PC-9 (cell line): ENCODE measurements around the gene HOXB3. TPM values are rescaled to one million over a fixed set of nuclear protein-coding genes. Genes with fewer than 3 reads are reported as not detected.
"Not testable (repeated sequence)": the region's sequence is repeated elsewhere in the genome, so short reads cannot be mapped to it uniquely, and the experiment has no call there.

Experiments
- BruUV-seq: library from RNA; stranded (reverse); fragments of 400-500 nt; replicated peaks from 2 replicates; lab custom pipeline; 2021; lab: Mats Ljungman, UMichigan
- CTCF ChIA-PET: fragments of 300-600 bp; sonication (Branson Sonifier 250); formaldehyde crosslinking; loops from one replicate; lab custom pipeline; 2022; ENCODE audit warnings: antibody characterized with exemption; lab: Charles Lee
- POLR2A ChIA-PET: fragments of 300-600 bp; sonication (Branson Sonifier 250); formaldehyde crosslinking; loops from one replicate; lab custom pipeline; 2022; ENCODE audit warnings: antibody characterized with exemption; ENCODE audit not compliant: unreplicated experiment; lab: Charles Lee
- DNase-seq, 2 experiments: peaks; one replicate each; pipeline versions ENCODE4 v3.0.0 to v3.0.0-alpha.2; 2015 to 2022; ENCODE audit warnings: mixed read lengths in 1 of 2
- H2AFZ ChIP-seq: fragments of 200-600 bp; sonication (generic); 2 replicates; pipeline ENCODE4 v1.8.1; 2017; ENCODE audit warnings: antibody characterized with exemption
- H3F3A ChIP-seq: fragments of 200-600 bp; sonication (generic); 2 replicates; pipeline ENCODE4 v1.8.1; 2017; ENCODE audit warnings: antibody characterized with exemption, mild to moderate bottlenecking, low read depth; ENCODE audit not compliant: insufficient read depth
- H3K27ac ChIP-seq: fragments of 200-600 bp; sonication (generic); 2 replicates; pipeline ENCODE4 v1.6.1; 2016; ENCODE audit warnings: mixed run types
- H3K27me3 ChIP-seq: fragments of 200-600 bp; sonication (generic); 2 replicates; pipeline ENCODE4 v1.6.1; 2016; ENCODE audit warnings: low read depth, mixed run types; ENCODE audit not compliant: insufficient read depth
- H3K36me3 ChIP-seq: fragments of 200-600 bp; sonication (generic); 2 replicates; pipeline ENCODE4 v1.6.1; 2016; ENCODE audit warnings: low read depth, mixed run types
- H3K4me1 ChIP-seq: fragments of 200-600 bp; sonication (generic); replicated peaks from 2 replicates; pipeline ENCODE4 v1.6.1; 2016; ENCODE audit warnings: mixed run types; ENCODE audit not compliant: insufficient read depth
- H3K4me2 ChIP-seq: fragments of 200-600 bp; sonication (generic); 2 replicates; pipeline ENCODE4 v1.6.1; 2017; ENCODE audit warnings: mixed run types
- H3K4me3 ChIP-seq: fragments of 200-600 bp; sonication (generic); 2 replicates; pipeline ENCODE4 v1.6.1; 2016; ENCODE audit warnings: mixed run types
- H3K79me2 ChIP-seq: fragments of 200-600 bp; sonication (generic); 2 replicates; pipeline ENCODE4 v1.6.1; 2017; ENCODE audit warnings: low read depth, mixed run types
- H3K9me2 ChIP-seq: fragments of 200-600 bp; sonication (generic); 2 replicates; pipeline ENCODE4 v1.8.1; 2017; ENCODE audit warnings: mild to moderate bottlenecking; ENCODE audit not compliant: insufficient read depth
- H3K9me3 ChIP-seq: fragments of 200-600 bp; sonication (generic); 2 replicates; pipeline ENCODE4 v1.8.1; 2016; ENCODE audit warnings: low read depth; ENCODE audit not compliant: insufficient read depth
- H4K20me1 ChIP-seq: fragments of 200-600 bp; sonication (generic); 2 replicates; pipeline ENCODE4 v1.8.1; 2017; ENCODE audit not compliant: insufficient read depth
- CTCF ChIP-seq: fragments of 200-600 bp; sonication (generic); conservative IDR thresholded peaks from 2 replicates; pipeline ENCODE4 v1.6.1; 2017; ENCODE audit warnings: mixed run types, antibody characterized with exemption, mild to moderate bottlenecking, moderate library complexity
- EZH2 ChIP-seq: fragments of 200-600 bp; sonication (generic); IDR thresholded peaks from 2 replicates; pipeline ENCODE4 v1.8.0; 2017; ENCODE audit warnings: antibody characterized with exemption, low read depth
- intact Hi-C: fragments of 100-400 bp; cut with micrococcal nuclease; formaldehyde crosslinking; loops from one replicate; pipeline ENCODE4 v1.10.0; 2022; ENCODE audit not compliant: unreplicated experiment
- total RNA-seq: library from RNA; stranded (reverse); gene quantifications from 2 replicates; pipeline ENCODE4 v1.2.3, GENCODE V29; 2021

HOXB3 gene
- total RNA-seq, 1 experiment from 2014 or later, result 19.1 TPM

GRCh38 chr17:48510381-48510760 is 79.7 kb downstream of the HOXB3 start:
- Histone ChIP-seq H2AFZ (no peak overlapping the region), H3K36me3 (no peaks in the 10 kb centered on the region), H3K9me2 (no peaks in the 10 kb centered on the region), H3K9me3 (no peaks in the 10 kb centered on the region), H4K20me1 (no peaks in the 10 kb centered on the region), H3K4me2 (no peak overlapping the region), H3K27ac (no peak overlapping the region), H3F3A (peaks cover 29% of the 10 kb centered on the region), H3K27me3 (no peaks in the 10 kb centered on the region), H3K4me3 (no peak overlapping the region), H3K4me1 (peaks cover 34% of the 10 kb centered on the region), H3K79me2 (no peaks in the 10 kb centered on the region)
- no TSS peak for BruUV-seq
- ChIA-PET POLR2A (no interaction called here), CTCF (no interaction called here)
- no peak for TF ChIP-seq CTCF
- no peak for TF ChIP-seq EZH2
- DNase-seq, result no peak
- intact Hi-C loops, result no loop called here

- POLR2A ChIA-PET, H3K4me2 ChIP-seq, H3K27me3 ChIP-seq, H4K20me1 ChIP-seq, intact Hi-C loops, H3K79me2 ChIP-seq, BruUV-seq, H3K9me2 ChIP-seq, H2AFZ ChIP-seq, CTCF ChIA-PET, H3K9me3 ChIP-seq, H3K4me3 ChIP-seq, DNase-seq, H3K27ac ChIP-seq, H3K36me3 ChIP-seq: not testable (repeated sequence)
- Histone ChIP-seq H3F3A (peaks cover 36% of the 10 kb centered on the region), H3K4me1 (peaks cover 40% of the 10 kb centered on the region)
These were observed 80.3 kb downstream of the HOXB3 start for GRCh38 chr17:48509708-48510107.

GRCh38 chr17:48506246-48506645 is 83.8 kb downstream of the HOXB3 start:
- H3K36me3 ChIP-seq, result no peaks in the 10 kb centered on the region
- H3F3A ChIP-seq, result peaks cover 31% of the 10 kb centered on the region
- H3K9me2 ChIP-seq, result no peaks in the 10 kb centered on the region
- H3K27me3 ChIP-seq, result no peaks in the 10 kb centered on the region
- ChIA-PET POLR2A (interaction anchor here (0.8 kb wide), 1 partner anchor 10 kb away, joined by 4 read pairs; no protein-coding TSS in a partner anchor), CTCF (no interaction called here)
- no peak for DNase-seq
- no peaks in the 10 kb centered on the region for H4K20me1 ChIP-seq
- peak overlapping the region; percentile 21 for H3K4me2 ChIP-seq
- BruUV-seq, result no TSS peak
- H3K4me1 ChIP-seq, result peaks cover 47% of the 10 kb centered on the region
- TF ChIP-seq EZH2 (no peak), CTCF (no peak; the same call in 1 of the 2 replicates)
- no peaks in the 10 kb centered on the region for H3K79me2 ChIP-seq
- no peak overlapping the region for H3K27ac ChIP-seq
- intact Hi-C loops, result no loop called here
- H3K9me3 ChIP-seq, result no peaks in the 10 kb centered on the region
- no peak overlapping the region for H3K4me3 ChIP-seq
- H2AFZ ChIP-seq, result no peak overlapping the region

- TF ChIP-seq CTCF, result no peak
- Histone ChIP-seq H3K27me3 (no peaks in the 10 kb centered on the region), H3K4me1 (peaks cover 47% of the 10 kb centered on the region), H3K36me3 (no peaks in the 10 kb centered on the region), H3K4me2 (peak overlapping the region; percentile 49), H3K9me2 (no peaks in the 10 kb centered on the region), H3F3A (peaks cover 27% of the 10 kb centered on the region), H4K20me1 (no peaks in the 10 kb centered on the region), H2AFZ (no peak overlapping the region), H3K4me3 (no peak overlapping the region), H3K27ac (peak overlapping the region; percentile 43), H3K9me3 (no peaks in the 10 kb centered on the region), H3K79me2 (no peaks in the 10 kb centered on the region)
- peak; percentile 58 to 99 for DNase-seq
- ChIA-PET POLR2A (interaction anchor here (0.6 to 0.8 kb wide), 3 partner anchors 10 to 368 kb away, joined by 3 to 5 read pairs (median 4); no protein-coding TSS in a partner anchor), CTCF (no interaction called here)
- no TSS peak for BruUV-seq
- intact Hi-C loops, result no loop called here
These were observed 84.3 kb downstream of the HOXB3 start for GRCh38 chr17:48505788-48506187.
